HG03039 (cell line): ENCODE measurements around the gene FNDC10.

Source experiments
- ATAC-seq: cut with Tn5 transposase; IDR thresholded peaks from one replicate; pipeline ENCODE4 v1.9.1; 2021; ENCODE audit warnings: mild to moderate bottlenecking, moderate library complexity; ENCODE audit not compliant: unreplicated experiment

FNDC10 gene

GRCh38 chr1:1550087-1550486, 49.8 kb downstream of the FNDC10 start:
- ATAC-seq: no peak

GRCh38 chr1:1548591-1548990, 51.3 kb downstream of the FNDC10 start:
- ATAC-seq: no peak
